SK-N-SH treated with all-trans-retinoic acid at 6 μM for 48 hours (cell line): Measurements from ENCODE around the gene ANKS1A.

Experiments used
- ARNTL ChIP-seq: fragments of 450-650 bp; formaldehyde crosslinking; IDR thresholded peaks from 2 replicates; pipeline ENCODE4 v1.5.0; 2020; ENCODE audit warnings: low read depth, mild to moderate bottlenecking, moderate library complexity, borderline replicate concordance
- CREB5 ChIP-seq: fragments of 250-450 bp; sonication (Bioruptor Pico); IDR thresholded peaks from 2 replicates; pipeline ENCODE4 v1.5.1; 2020; ENCODE audit warnings: low read depth, mild to moderate bottlenecking, moderate library complexity
- GLIS3 ChIP-seq: fragments of 250-450 bp; sonication (Bioruptor Pico); IDR thresholded peaks from 2 replicates; pipeline ENCODE4 v1.5.0; 2020; ENCODE audit warnings: mild to moderate bottlenecking, moderate library complexity
- PATZ1 ChIP-seq: fragments of 250-450 bp; sonication (Bioruptor Pico); IDR thresholded peaks from 2 replicates; pipeline ENCODE4 v1.8.0; 2020; ENCODE audit warnings: mild to moderate bottlenecking, moderate library complexity, borderline replicate concordance
- POU6F1 ChIP-seq: fragments of 250-450 bp; sonication (Bioruptor Pico); IDR thresholded peaks from 2 replicates; pipeline ENCODE4 v1.8.0; 2021; ENCODE audit warnings: low read depth, mild to moderate bottlenecking, moderate library complexity, borderline replicate concordance
- RARB ChIP-seq: fragments of 250-450 bp; sonication (Bioruptor Pico); IDR thresholded peaks from 2 replicates; pipeline ENCODE4 v1.8.0; 2021; ENCODE audit warnings: mild to moderate bottlenecking, moderate library complexity
- SNAI2 ChIP-seq: fragments of 250-450 bp; sonication (Bioruptor Pico); IDR thresholded peaks from 2 replicates; pipeline ENCODE4 v1.5.0; 2020; ENCODE audit warnings: mild to moderate bottlenecking, moderate library complexity
- ZFP3 ChIP-seq: fragments of 250-450 bp; sonication (Bioruptor Pico); IDR thresholded peaks from 2 replicates; pipeline ENCODE4 v1.5.0; 2020; ENCODE audit warnings: mild to moderate bottlenecking, moderate library complexity
- ZNF565 ChIP-seq: fragments of 450-650 bp; formaldehyde crosslinking; conservative IDR thresholded peaks from 2 replicates; pipeline ENCODE4 v1.5.0; 2020; ENCODE audit warnings: low read depth, mild to moderate bottlenecking, moderate library complexity
- ZNF70 ChIP-seq: fragments of 450-650 bp; formaldehyde crosslinking; IDR thresholded peaks from 2 replicates; pipeline ENCODE4 v1.5.0; 2020; ENCODE audit warnings: mild to moderate bottlenecking, moderate library complexity
- TF ChIP-seq, protein P1 (sequence below): fragments of 250-450 bp; sonication (Bioruptor Pico); IDR thresholded peaks from 2 replicates; pipeline ENCODE4 v1.5.0; 2020; ENCODE audit warnings: mild to moderate bottlenecking, moderate library complexity

GRCh38 chr6:35013701-35014100 lies 124.6 kb downstream of the ANKS1A start:
- TF ChIP-seq PATZ1 (CRISPR knock-in tag): no peak
- no peak for TF ChIP-seq RARB (CRISPR knock-in tag)
- no peak for TF ChIP-seq POU6F1
- TF ChIP-seq ZNF565: no peak
- TF ChIP-seq, protein P1, sequence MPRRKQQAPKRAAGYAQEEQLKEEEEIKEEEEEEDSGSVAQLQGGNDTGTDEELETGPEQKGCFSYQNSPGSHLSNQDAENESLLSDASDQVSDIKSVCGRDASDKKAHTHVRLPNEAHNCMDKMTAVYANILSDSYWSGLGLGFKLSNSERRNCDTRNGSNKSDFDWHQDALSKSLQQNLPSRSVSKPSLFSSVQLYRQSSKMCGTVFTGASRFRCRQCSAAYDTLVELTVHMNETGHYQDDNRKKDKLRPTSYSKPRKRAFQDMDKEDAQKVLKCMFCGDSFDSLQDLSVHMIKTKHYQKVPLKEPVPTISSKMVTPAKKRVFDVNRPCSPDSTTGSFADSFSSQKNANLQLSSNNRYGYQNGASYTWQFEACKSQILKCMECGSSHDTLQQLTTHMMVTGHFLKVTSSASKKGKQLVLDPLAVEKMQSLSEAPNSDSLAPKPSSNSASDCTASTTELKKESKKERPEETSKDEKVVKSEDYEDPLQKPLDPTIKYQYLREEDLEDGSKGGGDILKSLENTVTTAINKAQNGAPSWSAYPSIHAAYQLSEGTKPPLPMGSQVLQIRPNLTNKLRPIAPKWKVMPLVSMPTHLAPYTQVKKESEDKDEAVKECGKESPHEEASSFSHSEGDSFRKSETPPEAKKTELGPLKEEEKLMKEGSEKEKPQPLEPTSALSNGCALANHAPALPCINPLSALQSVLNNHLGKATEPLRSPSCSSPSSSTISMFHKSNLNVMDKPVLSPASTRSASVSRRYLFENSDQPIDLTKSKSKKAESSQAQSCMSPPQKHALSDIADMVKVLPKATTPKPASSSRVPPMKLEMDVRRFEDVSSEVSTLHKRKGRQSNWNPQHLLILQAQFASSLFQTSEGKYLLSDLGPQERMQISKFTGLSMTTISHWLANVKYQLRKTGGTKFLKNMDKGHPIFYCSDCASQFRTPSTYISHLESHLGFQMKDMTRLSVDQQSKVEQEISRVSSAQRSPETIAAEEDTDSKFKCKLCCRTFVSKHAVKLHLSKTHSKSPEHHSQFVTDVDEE (CRISPR knock-in tag): no peak
- TF ChIP-seq CREB5 (CRISPR knock-in tag): no peak
- no peak for TF ChIP-seq ARNTL (CRISPR knock-in tag)
- TF ChIP-seq GLIS3 (CRISPR knock-in tag): no peak
- no peak for TF ChIP-seq SNAI2 (CRISPR knock-in tag)
- no peak for TF ChIP-seq ZNF70 (CRISPR knock-in tag)
- no peak for TF ChIP-seq ZFP3 (CRISPR knock-in tag)
